Kidney epithelial cell (primary cell): ENCODE data around the gene ITGB5. TPM values are rescaled to one million over a fixed set of nuclear protein-coding genes. Genes with fewer than 3 reads are reported as not detected.

ENCODE experiments used
- DNase-seq: peaks from one replicate; pipeline ENCODE4 v3.0.0-alpha.2; 2010; ENCODE audit warnings: low read depth
- H3K27me3 ChIP-seq: 2 replicates; pipeline ENCODE4 v1.6.0; 2011; ENCODE audit warnings: low read length; ENCODE audit not compliant: control insufficient read depth, insufficient read depth
- H3K36me3 ChIP-seq: 2 replicates; pipeline ENCODE4 v1.5.1; 2011; ENCODE audit warnings: low read length; ENCODE audit not compliant: control insufficient read depth, insufficient read depth
- H3K4me3 ChIP-seq: 2 replicates; pipeline ENCODE4 v1.5.1; 2011; ENCODE audit warnings: low read depth, mild to moderate bottlenecking, control low read depth, low read length
- CTCF ChIP-seq: IDR thresholded peaks from 2 replicates; pipeline ENCODE4 v1.5.1; 2011; ENCODE audit warnings: mild to moderate bottlenecking, moderate library complexity, low read length, control low read depth, inconsistent platforms; ENCODE audit not compliant: insufficient read depth, poor library complexity, severe bottlenecking
- total RNA-seq: library from RNA; depleted of rRNA; stranded (reverse); fragments of >200 nt; gene quantifications from 2 replicates; pipeline ENCODE4 v1.2.3, GENCODE V29; 2015

ITGB5 gene
- total RNA-seq, 1 donor from 2014 or later, result 86.0 TPM

DNA sequence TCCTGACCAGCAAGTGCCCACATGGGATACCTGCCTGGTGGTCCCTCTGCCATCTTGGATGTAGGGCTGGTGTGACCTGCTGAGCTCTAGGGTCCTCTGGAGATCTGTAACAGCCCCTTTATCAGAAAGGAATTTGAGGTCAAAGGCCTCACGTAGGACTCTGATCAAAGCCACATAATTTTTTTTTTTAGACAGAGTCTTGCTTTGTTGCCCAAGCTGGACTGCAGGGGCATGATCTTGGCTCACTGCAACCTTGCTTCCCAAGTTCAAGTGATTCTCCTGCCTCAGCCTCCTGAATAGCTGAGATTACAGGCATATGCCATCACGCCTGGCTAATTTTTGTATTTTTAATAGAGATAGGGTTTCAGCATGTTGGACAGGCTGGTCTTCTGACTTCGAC is 9.5 kb downstream of the ITGB5 start:
- DNase-seq, result no peak
- TF ChIP-seq CTCF, result no peak
- H3K27me3 ChIP-seq, result no peaks in the 10 kb centered on the region
- no peak overlapping the region for H3K4me3 ChIP-seq
- no peaks in the 10 kb centered on the region for H3K36me3 ChIP-seq

GRCh38 chr3:124876401-124876878 is 10.7 kb downstream of the ITGB5 start:
- no peaks in the 10 kb centered on the region for H3K27me3 ChIP-seq
- no peak overlapping the region for H3K4me3 ChIP-seq
- TF ChIP-seq CTCF, result no peak
- DNase-seq, result no peak
- no peaks in the 10 kb centered on the region for H3K36me3 ChIP-seq

DNA sequence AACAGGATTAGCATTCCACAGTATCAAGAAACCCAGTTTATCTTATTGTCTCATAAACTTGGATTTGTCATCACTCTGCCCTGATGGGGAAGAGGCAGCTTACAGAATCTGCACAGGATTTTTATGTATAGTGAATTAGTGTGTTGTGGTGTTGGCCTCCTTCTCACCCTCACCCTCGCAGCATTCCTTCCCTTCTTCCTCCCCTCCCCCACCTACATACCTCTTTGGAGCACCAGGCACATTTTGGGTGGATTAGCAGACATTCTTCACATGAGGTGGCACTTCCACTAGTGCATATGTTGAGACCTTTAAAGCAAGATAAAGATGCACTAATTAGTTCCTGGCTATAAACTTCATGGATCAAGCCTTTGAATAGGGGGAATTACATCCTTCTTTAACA is 13.9 kb downstream of the ITGB5 start:
- TF ChIP-seq CTCF, result no peak
- no peaks in the 10 kb centered on the region for H3K36me3 ChIP-seq
- H3K4me3 ChIP-seq, result no peak overlapping the region
- no peaks in the 10 kb centered on the region for H3K27me3 ChIP-seq
- DNase-seq, result no peak

- TF ChIP-seq CTCF, result no peak
- Histone ChIP-seq H3K36me3 (no peaks in the 10 kb centered on the region), H3K4me3 (no peak overlapping the region), H3K27me3 (no peaks in the 10 kb centered on the region)
- no peak for DNase-seq
These were observed 19.7 kb downstream of the ITGB5 start for GRCh38 chr3:124867511-124867910.

DNA sequence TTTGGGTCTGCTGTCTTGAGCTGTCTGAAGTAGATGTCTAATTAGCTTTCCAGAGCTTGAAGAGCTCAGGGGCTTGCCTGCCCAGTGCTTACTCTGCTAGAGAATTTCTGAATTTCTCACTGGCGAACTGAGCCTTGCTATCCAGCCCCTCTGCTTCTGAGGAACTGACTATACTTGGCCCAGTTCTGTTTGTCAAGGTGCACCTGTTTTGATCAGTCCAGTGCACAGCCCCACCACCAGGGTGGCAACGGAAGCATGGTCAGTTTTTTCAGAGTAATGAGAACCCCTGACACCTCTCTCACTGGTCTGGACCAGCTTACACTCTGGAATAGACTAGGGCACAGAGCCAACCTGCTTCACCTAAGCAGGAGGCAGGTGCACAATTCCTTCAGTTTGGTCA is 25.2 kb downstream of the ITGB5 start:
- no peak for TF ChIP-seq CTCF
- no peaks in the 10 kb centered on the region for H3K27me3 ChIP-seq
- DNase-seq, result no peak
- H3K36me3 ChIP-seq, result no peaks in the 10 kb centered on the region
- no peak overlapping the region for H3K4me3 ChIP-seq

DNA sequence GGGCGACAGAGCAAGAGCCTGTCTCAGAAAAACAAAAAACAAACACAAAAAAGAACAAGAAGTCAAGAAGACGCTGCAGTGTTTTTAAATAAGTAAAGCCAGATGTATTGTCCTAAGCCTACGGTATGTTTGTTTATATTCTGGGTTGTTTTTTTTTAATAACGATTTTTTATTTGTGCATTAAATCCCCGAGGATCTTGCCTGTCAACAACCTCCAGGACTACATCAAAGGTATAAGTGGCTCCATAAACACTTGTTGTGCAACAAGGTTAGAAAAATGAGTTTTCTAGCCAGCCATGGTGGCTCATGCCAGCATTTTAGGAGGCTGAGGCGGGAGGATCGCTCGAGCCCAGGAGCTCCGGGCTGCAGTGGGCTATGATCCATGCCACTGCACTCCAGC is 26.1 kb downstream of the ITGB5 start:
- Histone ChIP-seq H3K36me3 (no peaks in the 10 kb centered on the region), H3K27me3 (no peaks in the 10 kb centered on the region), H3K4me3 (no peak overlapping the region)
- TF ChIP-seq CTCF, result no peak
- no peak for DNase-seq
